GM15510 (cell line): ENCODE results near the gene SLC25A12.

ENCODE experiments used
- POLR2A ChIP-seq: IDR thresholded peaks from 3 replicates; pipeline ENCODE4 v1.6.1; 2011; ENCODE audit warnings: borderline replicate concordance; ENCODE audit not compliant: insufficient read length; ENCODE audit errors: extremely low read depth

Gene SLC25A12

DNA sequence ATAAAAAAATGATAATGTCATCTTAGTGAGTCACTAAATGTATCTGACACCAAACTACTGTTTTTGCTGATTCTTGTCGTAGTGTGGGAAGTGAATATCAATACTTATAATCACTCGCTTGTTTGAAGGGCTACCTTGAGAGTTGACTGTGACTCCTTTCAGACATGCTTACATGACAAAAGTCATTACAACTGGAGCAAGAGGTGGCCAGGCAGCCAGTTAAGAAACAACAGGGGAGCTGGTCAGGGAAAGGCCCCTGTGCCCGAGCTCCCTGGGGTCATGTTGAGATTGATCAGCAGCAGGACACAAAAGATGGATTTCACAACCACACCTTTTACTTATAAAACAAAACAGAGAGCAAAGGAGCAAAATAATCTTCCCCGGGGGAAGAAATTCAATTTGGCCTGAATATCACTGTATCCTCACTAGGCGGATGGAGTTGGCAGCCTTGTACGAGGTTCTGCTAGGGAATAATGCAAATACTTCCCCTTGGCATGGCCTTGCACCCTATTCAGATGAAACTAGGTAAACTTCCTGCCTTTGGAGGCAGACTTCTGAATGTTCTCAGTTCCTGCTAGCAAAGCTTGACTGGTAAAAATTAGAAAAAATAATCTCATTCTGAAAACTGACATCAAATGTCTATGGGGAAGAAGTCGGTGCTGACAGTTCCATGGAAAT lies 105.6 kb downstream of the SLC25A12 start:
- TF ChIP-seq POLR2A: no peak

DNA sequence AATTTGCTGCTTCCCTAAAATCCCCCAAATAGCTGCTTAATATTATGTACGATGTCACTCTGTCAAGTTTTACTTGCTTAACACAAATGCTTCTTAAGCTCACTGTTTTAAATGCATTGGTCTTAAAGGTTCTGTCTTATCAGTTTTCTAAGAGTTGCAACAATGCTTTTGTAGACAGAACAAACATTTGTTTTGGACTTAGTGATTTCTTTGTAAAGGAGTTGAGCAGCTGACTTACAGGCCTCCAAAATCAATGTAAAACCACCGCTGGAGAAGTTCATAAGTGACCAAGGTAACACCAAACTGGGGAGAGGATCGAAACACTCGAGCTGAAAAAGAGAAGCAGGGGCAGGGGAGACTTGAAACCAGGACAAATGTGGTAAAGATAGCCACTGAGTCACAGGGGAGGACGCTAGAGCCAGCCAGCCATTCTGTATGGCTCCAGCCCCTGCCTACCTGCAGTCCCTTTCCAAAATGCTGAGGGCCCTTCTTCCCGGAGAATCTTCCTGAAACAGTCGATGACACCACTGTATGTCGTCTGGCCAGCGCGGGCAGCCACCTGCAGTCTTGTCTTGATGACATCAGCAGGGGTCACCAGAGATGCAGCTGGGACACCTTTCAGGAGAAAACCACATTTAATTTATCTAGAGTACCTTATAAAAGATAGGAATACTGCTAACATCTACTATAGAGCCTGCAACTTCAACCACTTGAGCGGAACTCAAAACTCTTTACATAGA lies 106.5 kb downstream of the SLC25A12 start:
- no peak for TF ChIP-seq POLR2A

DNA sequence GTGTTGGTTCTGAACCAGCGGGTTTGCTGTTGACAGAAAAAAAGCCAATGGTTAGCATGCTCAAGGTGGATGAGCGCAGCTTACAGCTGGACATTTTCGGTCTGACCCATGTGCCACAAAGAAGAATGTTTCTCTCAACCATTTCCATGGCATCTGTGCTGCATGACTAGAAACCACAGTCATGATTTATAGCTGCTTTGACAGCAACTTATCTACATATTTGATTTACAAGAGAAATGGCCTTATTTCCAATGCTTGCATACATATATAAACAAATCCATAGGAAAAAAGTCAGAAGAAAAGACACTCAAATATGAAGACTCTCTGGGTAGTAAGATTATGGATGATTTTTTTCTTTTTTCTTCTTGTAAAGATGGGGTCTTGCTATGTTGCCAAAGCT lies 108.6 kb downstream of the SLC25A12 start:
- no peak for TF ChIP-seq POLR2A

DNA sequence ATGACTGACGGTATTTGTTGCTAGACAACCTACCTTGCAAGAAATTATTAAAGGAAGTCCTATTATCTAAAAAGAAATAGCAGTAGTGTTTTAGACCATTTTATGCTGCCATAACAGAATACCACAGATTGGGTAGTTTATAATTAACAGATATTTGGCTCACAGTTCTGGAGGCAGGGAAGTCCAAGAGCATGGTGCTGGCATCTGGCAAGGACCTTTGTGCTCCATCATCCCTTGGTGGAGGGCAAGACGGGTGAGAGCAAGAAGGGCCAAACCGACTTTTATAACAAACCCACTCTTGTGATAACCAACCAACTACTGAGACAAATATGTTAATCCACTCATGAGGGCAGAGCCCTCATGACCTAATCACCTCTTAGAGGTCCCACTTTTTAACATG lies 115.5 kb downstream of the SLC25A12 start:
- TF ChIP-seq POLR2A: no peak

DNA sequence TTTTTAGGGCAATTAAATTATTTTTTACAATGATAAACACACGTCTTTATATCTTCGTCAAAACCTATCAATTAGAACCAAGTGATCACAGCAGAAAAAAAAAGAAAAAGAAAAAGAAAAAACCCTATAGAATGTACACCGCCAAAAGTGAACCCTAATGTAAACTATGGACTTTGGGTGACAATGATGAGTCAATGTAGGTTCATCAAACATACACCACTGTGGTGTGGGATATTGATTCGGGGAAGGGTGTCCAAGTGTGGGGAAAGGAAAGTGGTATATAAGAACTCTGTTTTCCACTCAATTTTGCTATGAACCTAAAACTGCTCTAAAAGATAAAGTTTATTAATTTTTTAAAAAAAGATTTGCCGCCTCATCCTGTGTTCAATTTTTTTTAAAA lies 121.7 kb downstream of the SLC25A12 start:
- TF ChIP-seq POLR2A: no peak

DNA sequence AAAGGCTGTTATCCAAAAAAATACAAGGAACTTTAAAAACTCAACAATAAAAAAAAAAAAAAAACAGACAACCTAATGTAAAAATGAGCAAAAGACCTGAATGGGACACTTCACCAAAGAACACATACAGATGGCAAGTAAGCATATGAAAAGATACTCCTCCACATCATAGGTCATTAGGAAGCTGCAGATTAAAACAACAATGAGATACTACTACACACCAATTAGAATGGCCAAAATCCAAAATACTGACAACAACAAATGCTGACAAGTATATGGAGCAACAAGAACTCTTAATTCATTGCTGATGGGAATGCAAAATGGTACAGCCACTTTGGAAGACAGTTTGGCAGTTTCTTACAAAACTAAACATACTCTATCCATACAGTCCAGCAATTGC lies 122.6 kb downstream of the SLC25A12 start:
- TF ChIP-seq POLR2A: no peak

DNA sequence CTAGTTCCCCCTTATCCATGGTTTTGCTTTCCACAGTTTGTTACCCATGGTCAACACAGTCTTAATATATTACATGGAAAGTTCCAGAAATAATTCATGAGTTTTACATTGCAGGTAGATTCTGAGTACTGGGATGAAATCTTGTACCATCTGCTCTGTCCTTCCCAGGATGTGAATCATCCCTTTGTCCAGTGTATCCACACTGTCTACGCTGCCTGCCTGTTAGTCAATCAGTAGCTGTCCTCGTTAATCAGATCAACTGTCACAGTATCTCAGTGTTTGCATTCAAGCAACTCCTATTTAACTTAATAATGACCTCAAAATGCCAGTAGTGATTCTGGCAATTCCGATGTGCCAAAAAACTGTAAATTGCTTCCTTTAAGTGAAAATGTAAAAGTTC lies 130.4 kb downstream of the SLC25A12 start:
- TF ChIP-seq POLR2A: no peak

DNA sequence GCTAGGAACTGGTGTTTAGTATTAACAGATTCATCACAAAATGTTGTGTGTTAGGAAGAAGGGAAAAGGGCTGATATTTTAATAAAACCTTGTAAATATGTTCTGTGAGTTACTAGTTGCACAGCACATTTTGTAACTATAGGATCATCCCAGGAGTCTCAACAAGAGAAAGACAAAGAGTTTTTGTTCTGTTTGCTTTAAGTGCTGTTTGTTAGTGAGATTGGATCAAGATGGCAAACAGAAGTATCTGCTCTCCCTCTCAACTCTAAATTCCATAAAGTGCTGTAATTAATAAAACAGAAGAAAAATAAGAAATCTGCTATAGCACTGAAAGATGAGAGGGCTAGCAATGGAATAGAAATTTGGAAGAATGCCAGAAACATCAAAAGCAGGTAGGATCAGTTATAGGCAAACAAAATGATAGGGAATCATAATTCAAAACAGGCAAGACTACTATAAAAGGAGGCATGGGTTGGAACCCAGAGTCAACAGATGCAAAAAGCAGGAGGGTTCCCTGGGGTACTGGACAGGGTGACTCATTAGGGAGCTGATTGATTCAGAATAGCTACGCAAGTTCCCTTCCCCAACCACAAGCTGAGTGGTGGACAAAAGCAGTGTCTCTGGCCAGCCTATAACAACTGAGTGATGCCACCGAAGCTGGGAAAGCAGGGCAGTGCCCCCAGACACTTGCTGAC lies 131.0 kb downstream of the SLC25A12 start:
- TF ChIP-seq POLR2A: no peak

DNA sequence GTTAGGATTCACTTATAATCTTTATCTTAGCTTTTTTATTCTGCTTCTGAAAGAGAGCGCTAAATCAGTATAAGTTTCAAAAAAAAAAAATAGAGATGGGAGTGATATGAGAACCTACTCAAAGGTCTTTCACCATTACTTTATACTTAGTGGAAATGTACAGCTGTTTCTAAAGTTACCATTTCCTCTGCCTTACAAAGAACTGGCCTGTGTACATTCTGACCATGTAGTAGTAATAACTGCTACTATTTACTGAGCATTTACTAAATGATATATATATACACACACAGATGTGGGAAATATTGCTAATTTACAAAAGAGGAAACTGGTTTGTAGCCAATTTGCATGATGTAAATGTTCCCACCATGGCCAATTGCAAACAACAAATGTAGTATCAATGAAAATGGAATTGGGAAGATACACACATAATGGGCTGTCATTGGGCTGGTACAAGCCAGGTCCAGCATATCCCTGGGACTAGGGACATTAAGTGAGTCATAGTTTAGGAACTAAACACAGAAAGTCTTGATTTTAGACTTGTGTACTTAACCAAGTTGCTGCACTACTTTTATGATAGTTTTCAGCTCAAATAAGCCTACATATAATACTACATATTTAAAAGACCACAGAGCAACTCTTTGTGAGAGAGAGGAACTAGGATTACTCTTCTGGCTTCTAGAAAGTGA lies 139.6 kb downstream of the SLC25A12 start:
- no peak for TF ChIP-seq POLR2A

DNA sequence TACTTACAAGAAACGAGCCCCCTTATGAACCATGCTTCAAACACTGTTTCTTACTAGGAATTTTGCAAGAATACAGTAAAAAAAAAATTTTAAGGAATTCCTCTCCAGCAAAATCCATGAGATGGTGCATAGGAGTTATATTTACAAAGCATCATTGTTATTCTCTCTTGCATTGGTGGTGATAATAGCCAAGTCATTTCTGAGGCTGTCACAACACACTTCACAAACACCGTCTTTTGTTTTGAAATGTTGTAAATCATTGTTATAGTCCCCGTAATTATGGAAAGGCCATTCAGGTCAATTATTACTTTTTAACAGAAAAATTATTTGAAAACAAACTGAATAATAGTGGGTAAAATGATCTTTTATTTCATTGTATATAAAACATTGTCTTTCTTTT lies 146.7 kb downstream of the SLC25A12 start:
- no peak for TF ChIP-seq POLR2A

DNA sequence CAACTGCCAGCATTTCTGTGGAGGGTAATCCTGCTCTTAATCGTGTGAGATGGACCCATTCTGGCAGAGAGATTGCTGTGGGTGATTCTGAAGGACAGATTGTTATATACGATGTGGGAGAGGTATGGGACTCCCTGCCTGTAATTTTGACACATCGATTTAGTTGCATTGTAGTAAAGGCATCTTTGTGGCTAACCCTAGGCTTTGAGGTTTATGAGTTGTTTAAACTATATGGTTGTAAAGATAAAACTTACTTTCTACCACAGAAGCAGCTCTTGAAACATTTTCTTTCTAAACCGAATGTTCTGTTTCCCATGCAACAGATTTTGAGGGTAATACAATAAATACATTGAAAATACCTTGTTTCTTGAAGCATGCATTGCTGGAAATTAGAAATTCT lies 148.2 kb downstream of the SLC25A12 start:
- no peak for TF ChIP-seq POLR2A

DNA sequence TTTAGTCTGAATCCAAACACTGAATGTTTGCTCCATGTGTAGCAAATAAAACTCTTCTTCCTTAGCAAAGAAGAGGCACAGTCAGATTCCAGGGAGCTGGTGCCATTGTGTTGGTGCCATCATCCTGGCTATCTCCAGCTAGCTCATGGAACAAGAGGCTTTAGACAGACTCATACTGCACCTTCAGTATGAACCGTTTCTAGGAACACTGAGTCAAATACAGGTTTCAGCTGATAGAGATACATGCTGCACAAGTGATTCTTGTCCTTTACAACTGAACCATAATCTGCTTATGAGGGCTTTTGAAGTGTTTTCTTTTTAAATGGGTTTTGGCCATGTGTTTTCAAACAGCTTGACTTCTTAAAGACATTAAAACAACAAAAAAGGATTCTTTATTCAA lies 148.9 kb downstream of the SLC25A12 start:
- no peak for TF ChIP-seq POLR2A

DNA sequence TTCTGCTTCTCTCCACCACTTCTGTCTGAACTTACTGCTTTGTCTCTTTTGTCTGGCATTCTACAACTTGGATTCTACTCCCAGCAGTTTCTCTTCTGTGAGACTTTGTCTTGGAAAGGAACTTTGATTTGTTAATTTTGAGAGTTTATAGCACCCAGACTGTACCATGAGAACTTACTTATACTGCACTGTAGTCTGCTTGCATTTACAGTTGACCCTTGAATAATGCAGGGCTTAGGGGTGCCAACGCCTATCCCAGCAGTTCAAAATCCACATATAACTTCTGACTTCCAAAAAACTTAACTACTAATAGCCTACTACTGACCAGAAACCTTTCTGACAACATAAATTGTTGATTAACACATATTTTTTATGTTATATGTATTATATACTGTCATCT lies 151.3 kb downstream of the SLC25A12 start:
- no peak for TF ChIP-seq POLR2A

DNA sequence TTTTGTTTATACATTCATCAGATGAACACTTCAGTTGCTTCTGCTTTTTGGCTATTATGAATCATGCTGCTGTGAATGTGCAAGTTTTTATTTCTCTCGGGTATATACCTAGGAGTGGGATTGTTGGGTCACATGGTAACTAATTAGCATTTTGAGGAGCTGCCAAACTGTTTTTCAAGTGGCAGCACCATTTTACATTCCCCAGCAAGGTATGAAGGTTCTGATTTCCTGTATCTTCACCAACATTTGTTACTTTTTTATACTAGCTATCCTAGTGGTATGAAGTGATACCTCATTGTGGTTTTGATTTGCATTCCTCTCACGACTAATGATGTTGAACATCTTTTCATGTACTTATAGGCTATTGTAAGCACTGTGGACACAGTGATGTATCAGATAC lies 152.9 kb downstream of the SLC25A12 start:
- TF ChIP-seq POLR2A: no peak

DNA sequence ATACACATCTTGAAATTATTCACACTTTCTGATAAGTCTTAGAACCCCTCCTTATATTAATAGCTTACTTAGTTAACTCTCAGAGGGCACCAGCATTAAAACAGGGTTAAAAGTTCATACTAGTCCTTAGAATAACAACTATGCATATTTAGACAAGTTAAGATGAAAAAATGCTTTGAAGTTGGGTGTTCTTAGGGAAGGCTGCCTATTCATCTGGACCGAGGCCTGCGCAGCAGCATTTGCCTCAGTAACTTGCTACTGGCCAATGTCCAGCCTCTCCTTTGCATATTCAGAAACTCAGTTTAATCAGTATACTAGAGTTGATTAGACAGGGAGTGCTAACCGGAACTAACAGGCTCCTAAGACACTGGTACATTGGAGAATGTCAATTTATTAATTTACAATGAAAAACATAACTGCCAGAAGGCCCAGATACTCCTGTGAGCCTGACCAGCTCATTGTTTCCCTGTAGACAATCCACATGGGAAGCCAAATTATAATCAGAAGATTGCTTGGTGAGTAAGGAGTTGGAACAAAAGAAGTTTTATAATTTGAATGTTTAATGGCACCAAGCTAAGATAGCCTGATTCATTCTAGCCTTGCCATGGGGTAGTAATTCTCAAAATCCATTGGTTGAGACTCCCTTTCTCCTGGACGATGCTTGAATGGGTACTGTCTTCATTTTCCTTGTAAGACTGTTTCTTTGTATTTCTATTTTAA lies 157.9 kb downstream of the SLC25A12 start:
- TF ChIP-seq POLR2A: no peak
